ENCODE results near the gene ANXA8. TPM values are rescaled to one million over a fixed set of nuclear protein-coding genes. Genes with fewer than 3 reads are reported as not detected.

The ANXA8 gene
- total RNA-seq, 1 experiment from 2014 or later = 0.22 TPM

- Histone ChIP-seq H3K4me2 (ENCODE audit: insufficient read depth, insufficient read length, low read length) (no peak overlapping the region), H3K27ac (ENCODE audit: insufficient read length, low read depth, low read length) (no peak overlapping the region)
Measured at GRCh38 chr10:47458466-47459154, 25.3 kb downstream of the ANXA8 start.

More at GRCh38 chr10:47458466-47459154, 25.3 kb downstream of the ANXA8 start:
- H3K4me3 Mint-ChIP-seq = no peak overlapping the region
- WGBS (ENCODE audit: extremely low coverage, insufficient read length, low lambda C conversion rate) = no CpG with 5 or more reads among the region's 4 CpGs
- Histone ChIP-seq H3K56ac (ENCODE audit: insufficient read length, low read depth, low read length) (no peak overlapping the region), H2BK5ac (ENCODE audit: insufficient read length, low read length) (no peak overlapping the region), H4K91ac (ENCODE audit: insufficient read length, low read depth, low read length) (no peak overlapping the region), H2AFZ (ENCODE audit: low read length) (no peak overlapping the region), H3T11ph (ENCODE audit: low read length) (no peak overlapping the region), H3K27me3 (ENCODE audit: insufficient read depth, low read length) (no peaks in the 10 kb centered on the region), H3K9me3 (ENCODE audit: control insufficient read depth, low read depth, low read length) (no peaks in the 10 kb centered on the region), H3K18ac (ENCODE audit: insufficient read length, low read depth, low read length) (no peak overlapping the region), H3K14ac (ENCODE audit: insufficient read depth, low read length) (no peak overlapping the region), H2BK120ac (ENCODE audit: low read depth, low read length, poor library complexity, severe bottlenecking) (no peak overlapping the region), H3K23me2 (ENCODE audit: insufficient read length, low read depth, low read length, poor library complexity, severe bottlenecking) (no peaks in the 10 kb centered on the region), H3K9ac (ENCODE audit: extremely low read depth, insufficient read length, low read length) (no peak overlapping the region), H3K4me1 (ENCODE audit: insufficient read depth, low read length) (no peaks in the 10 kb centered on the region), H3K4ac (ENCODE audit: low read depth, low read length) (no peak overlapping the region), H3K79me2 (ENCODE audit: insufficient read depth, low read length) (no peaks in the 10 kb centered on the region), H2AK5ac (ENCODE audit: insufficient read length, low read length) (no peak overlapping the region), H4K20me1 (ENCODE audit: control insufficient read depth, insufficient read depth, insufficient read length) (no peaks in the 10 kb centered on the region), H2BK12ac (ENCODE audit: insufficient read length, low read depth, low read length) (no peak overlapping the region), H4K8ac (replicated peaks; ENCODE audit: insufficient read length, low read depth, low read length) (no peak overlapping the region), H3K79me1 (ENCODE audit: insufficient read depth, low read depth, low read length, poor library complexity, severe bottlenecking) (no peaks in the 10 kb centered on the region), H2BK20ac (ENCODE audit: low read depth, low read length, poor library complexity, severe bottlenecking) (no peak overlapping the region), H3K23ac (ENCODE audit: insufficient read length, low read depth, low read length) (no peak overlapping the region), H4K5ac (ENCODE audit: insufficient read length, low read depth, low read length) (no peak overlapping the region), H2BK15ac (ENCODE audit: low read depth, low read length) (no peak overlapping the region)
- peaks cover 2% of the 10 kb centered on the region for H3K27me3 Mint-ChIP-seq (ENCODE audit: low read depth)
- H3K9me3 Mint-ChIP-seq = no peaks in the 10 kb centered on the region
- peak overlapping the region in 1 of 3 experiments; percentile 67; a peak in 1 of 7 replicates for H3K27ac Mint-ChIP-seq
- H3K36me3 Mint-ChIP-seq (ENCODE audit: insufficient read depth in 1 of 3, low read depth in 3 of 3) = no peaks in the 10 kb centered on the region
- peaks cover 10 to 14% of the 10 kb centered on the region in 2 experiments for H3K4me1 Mint-ChIP-seq
- DNase-seq = no peak
- TF ChIP-seq CTCF (conservative IDR thresholded peaks at IDR 0.05) = no peak
